Fibroblast of villous mesenchyme (primary cell): ENCODE data around the gene TBCK. TPM values are rescaled to one million over a fixed set of nuclear protein-coding genes. Genes with fewer than 3 reads are reported as not detected.

Experiments
- DNase-seq: peaks from one replicate; pipeline ENCODE4 v3.0.0-alpha.2; 2010; ENCODE audit warnings: low read depth
- H3K4me3 ChIP-seq: 2 replicates; pipeline ENCODE4 v1.5.1; 2011; ENCODE audit warnings: low read depth, mild to moderate bottlenecking, low read length
- total RNA-seq: library from RNA; depleted of rRNA; stranded (reverse); fragments of >200 nt; gene quantifications from 2 replicates; pipeline ENCODE4 v1.2.3, GENCODE V29; 2012
- TF ChIP-seq, protein P1 (sequence below): IDR thresholded peaks from 2 replicates; pipeline ENCODE4 v1.5.1; 2012; ENCODE audit warnings: low read depth, mild to moderate bottlenecking, low read length; ENCODE audit not compliant: insufficient read depth

Gene TBCK
- total RNA-seq, 1 donor: 80.3 TPM

DNA sequence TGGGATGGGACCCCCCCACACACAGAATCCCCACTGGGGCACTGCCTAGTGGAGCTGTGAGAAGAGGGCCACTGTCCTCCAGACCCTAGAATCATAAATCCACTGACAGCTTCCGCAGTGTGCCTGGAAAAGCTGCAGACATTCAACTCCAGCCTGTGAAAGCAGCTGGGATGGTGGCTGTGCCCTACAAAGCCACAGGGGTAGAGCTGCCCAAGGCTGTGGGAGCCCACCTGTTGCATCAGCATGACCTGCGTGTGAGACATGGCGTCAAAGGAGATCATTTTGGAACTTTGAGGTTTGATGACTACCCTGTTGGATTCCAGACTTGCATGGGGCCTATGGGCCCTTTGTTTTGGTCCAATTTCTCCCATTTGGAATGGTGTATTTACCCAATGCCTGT lies 22.7 kb upstream of the TBCK start:
- TF ChIP-seq, protein P1, sequence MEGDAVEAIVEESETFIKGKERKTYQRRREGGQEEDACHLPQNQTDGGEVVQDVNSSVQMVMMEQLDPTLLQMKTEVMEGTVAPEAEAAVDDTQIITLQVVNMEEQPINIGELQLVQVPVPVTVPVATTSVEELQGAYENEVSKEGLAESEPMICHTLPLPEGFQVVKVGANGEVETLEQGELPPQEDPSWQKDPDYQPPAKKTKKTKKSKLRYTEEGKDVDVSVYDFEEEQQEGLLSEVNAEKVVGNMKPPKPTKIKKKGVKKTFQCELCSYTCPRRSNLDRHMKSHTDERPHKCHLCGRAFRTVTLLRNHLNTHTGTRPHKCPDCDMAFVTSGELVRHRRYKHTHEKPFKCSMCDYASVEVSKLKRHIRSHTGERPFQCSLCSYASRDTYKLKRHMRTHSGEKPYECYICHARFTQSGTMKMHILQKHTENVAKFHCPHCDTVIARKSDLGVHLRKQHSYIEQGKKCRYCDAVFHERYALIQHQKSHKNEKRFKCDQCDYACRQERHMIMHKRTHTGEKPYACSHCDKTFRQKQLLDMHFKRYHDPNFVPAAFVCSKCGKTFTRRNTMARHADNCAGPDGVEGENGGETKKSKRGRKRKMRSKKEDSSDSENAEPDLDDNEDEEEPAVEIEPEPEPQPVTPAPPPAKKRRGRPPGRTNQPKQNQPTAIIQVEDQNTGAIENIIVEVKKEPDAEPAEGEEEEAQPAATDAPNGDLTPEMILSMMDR: no peak
- no peak overlapping the region for H3K4me3 ChIP-seq
- no peak for DNase-seq

DNA sequence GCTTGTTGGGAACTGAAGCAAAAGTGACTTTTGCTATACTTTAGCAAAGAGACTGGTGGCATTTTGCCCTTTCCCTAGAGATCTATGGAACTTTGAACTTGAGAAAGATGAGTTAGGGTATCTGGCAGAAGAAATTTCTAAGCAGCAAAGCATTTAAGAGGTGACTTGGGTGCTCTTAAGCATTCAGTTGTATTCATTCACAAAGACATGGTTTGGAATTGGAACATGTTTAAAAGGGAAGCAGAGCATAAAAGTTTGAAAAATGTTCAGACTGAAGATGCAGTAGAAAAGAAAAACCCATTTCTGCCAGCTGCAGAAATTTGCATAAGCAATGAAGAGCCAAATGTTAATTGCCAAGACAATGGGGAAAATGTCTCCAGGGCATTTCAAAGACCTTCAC lies 21.9 kb upstream of the TBCK start:
- TF ChIP-seq, protein P1: no peak
- no peak overlapping the region for H3K4me3 ChIP-seq
- no peak for DNase-seq

DNA sequence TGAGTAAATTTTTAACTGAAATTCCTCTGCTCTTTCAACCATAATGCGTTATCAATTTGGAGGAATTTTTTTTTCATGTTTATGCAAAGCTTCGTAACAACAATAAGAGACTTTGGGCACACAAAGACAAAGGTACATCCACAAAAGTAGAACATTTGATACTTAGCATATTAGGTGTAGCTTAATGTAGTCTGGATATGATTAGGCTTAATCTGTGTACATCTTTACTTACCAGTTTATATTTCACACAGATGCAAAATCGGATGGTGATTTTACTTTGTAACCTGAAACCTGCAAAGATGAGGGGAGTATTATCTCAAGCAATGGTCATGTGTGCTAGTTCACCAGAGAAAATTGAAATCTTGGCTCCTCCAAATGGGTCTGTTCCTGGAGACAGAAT lies 20.6 kb upstream of the TBCK start:
- no peak overlapping the region for H3K4me3 ChIP-seq
- DNase-seq: no peak
- TF ChIP-seq, protein P1: no peak

DNA sequence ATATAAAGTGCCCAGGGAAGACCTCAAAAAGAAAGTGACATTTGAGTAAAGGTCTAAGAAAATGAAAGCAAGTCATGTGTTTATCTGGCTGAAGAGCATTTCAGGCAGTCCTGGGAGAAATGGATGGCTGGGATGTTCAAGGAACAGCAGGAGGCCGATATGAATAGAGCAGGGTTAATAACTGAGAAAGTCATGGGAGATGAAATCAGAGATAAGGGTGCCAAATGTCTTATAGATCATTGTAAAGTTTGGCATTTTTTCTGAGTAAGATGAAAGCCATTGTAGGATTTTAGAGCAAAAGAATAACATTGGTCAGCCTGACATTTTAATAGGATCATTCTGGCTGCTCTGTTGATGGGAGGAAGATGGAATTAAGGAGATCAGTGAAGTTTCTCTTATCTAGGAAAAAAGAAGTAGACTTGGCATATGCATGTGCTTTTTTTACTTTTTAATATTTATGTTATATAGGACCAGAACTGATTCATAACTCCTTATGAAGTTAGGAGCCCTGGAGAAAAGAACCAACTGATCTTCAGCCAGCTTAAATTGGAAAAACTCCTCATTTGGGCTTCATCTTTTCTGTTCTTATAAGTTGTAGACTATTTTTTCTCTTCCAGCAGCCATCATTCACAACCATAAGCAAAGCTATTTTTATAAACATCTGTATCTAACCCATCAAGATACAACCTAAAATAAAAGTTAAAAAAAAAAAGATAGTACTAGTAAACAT lies 18.9 kb upstream of the TBCK start:
- H3K4me3 ChIP-seq: no peak overlapping the region
- TF ChIP-seq, protein P1: no peak
- no peak for DNase-seq

DNA sequence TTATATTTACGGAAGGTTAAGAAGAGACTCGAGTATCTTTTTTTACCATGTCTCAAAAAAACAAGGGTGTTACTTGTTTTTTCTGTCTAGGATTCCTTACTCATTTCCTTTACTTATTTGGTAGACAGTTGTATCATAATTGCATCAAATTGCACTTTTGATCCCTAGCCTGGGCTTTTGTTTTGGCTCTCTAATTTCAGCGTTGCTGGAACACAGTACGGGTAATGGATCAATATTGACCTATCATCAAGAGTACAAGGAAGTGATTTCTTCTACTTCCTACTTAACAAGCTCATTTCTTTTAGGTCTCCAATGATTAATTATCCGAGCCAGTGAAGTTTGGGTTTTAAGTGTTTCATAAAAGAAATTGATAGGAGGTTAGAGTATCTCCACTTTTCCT lies 17.2 kb upstream of the TBCK start:
- DNase-seq: no peak
- TF ChIP-seq, protein P1: no peak
- no peak overlapping the region for H3K4me3 ChIP-seq

DNA sequence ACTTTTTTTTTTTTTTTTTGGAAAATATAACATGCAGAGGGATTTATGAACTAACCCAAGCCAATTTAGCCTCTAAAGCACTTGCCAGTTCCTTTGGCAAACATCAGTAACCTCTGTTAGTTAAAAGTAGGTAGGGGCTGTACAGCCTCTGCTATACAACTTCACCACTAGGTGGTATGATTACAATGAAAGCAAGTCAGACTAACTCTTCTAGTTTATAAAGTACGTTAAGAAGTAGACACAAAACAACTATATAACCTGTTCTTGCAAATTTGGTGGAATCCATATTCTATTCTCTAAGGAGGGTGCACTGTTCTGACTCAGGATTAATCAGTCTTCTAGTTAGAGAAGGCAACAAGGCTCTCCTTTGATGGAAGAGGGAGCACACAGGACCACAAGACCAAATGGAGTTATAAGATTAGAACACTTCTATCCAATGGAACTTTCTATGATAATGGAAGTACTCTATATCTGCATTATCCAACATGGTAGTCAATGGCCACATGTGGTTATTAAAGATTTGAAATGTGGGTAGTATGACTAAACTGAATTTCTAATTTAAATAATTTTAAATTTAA lies 13.1 kb upstream of the TBCK start:
- DNase-seq: peak; percentile 56
- H3K4me3 ChIP-seq: no peak overlapping the region
- TF ChIP-seq, protein P1: peak; percentile 82
